ENCODE results near the gene PRPH.
"Not testable (repeated sequence)": the region's sequence is repeated elsewhere in the genome, so short reads cannot be mapped to it uniquely, and the experiment has no call there.

Gene PRPH

DNA sequence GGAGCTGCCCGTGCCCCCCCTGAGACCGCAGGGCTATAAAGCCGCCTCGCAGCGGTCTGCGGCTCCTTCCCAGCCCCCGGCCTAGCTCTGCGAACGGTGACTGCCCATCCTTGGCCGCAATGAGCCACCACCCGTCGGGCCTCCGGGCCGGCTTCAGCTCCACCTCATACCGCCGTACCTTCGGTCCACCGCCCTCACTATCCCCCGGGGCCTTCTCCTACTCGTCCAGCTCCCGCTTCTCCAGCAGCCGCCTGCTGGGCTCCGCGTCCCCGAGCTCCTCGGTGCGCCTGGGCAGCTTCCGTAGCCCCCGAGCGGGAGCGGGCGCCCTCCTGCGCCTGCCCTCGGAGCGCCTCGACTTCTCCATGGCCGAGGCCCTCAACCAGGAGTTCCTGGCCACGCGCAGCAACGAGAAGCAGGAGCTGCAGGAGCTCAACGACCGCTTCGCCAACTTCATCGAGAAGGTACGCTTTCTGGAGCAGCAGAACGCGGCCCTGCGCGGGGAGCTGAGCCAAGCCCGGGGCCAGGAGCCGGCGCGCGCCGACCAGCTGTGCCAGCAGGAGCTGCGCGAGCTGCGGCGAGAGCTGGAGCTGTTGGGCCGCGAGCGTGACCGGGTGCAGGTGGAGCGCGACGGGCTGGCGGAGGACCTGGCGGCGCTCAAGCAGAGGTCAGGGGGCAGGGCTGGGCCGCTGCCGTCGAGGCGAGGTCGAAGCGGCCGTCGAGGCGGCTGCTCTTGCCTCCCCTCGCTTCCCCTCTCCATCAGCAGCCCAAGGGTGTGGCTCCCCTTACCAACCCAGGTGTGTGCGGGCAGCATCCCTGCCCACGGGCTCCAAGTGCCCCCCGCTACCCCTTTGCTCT is at the start of gene PRPH:
Gene PRPH, plus strand, starts transcription at position 66 of the 855 bp plus-strand sequence. Its CDS starts 54 bp downstream, at position 120.
- no peak for DNase-seq

DNA sequence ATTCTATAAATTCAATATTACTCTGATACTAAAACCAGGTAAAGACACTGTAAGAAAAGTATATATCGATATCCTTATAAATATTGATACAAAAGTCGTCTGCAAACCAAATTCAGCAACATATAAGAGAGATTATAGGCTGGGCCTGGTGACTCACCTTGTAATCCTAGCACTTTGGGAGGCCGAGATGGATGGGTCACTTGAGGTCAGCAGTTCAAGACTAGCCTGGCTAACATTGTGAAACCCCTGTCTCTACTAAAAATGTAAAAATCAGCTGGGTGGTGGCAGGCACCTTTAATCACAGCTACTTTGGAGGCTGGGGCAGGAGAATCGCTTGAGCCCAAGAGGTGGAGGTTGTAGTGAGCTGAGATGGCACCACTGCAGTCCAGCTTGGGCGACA is 43.6 kb upstream of the PRPH start:
- DNase-seq, result no peak

DNA sequence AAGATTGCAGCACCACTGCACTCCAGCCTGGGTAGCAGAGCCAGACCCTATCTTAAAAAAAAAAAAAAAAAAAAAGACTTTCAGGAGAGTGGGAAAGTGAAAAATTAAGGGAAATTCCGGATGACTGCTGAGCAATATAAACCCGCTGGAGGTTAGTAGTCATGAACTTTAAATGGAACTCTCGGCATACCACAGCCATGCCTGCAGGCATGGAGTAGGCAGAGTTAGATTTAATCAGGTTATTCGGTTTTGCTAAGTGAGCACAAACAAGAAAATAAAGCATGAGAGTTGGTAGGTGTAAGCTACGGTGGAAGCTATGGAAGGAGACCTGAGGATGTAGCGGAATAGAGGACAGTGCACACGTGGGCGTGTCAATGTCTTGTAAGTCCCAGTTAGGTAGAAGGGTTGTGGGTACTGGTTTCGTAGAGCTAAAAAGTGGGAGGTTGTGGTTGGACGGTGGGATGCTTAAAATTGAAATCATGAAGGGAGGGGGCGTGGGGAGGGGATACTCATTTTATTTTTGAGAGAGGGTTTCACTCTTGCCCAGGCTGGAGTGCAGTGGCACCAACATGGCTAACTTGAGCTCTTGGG is 41.8 kb upstream of the PRPH start:
- no peak for DNase-seq

DNA sequence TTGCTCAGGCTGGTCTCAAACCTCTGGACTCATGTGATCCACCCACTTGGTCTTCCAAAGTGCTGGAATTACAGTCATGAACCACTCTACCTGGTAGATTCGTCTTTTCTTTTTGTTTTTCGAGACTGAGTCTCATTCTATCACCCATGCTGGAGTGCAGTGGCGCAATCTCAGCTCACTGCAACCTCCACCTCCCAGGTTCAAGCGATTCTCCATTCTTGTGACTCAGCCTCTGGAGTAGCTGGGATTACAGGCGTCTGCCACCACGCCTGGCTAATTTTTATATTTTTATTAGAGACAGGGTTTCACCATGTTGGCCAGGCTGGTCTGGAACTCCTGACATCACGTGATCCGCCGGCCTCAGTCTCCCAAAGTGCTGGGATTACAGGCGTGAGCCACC is 39.5 kb upstream of the PRPH start:
- not testable (repeated sequence) for DNase-seq

DNA sequence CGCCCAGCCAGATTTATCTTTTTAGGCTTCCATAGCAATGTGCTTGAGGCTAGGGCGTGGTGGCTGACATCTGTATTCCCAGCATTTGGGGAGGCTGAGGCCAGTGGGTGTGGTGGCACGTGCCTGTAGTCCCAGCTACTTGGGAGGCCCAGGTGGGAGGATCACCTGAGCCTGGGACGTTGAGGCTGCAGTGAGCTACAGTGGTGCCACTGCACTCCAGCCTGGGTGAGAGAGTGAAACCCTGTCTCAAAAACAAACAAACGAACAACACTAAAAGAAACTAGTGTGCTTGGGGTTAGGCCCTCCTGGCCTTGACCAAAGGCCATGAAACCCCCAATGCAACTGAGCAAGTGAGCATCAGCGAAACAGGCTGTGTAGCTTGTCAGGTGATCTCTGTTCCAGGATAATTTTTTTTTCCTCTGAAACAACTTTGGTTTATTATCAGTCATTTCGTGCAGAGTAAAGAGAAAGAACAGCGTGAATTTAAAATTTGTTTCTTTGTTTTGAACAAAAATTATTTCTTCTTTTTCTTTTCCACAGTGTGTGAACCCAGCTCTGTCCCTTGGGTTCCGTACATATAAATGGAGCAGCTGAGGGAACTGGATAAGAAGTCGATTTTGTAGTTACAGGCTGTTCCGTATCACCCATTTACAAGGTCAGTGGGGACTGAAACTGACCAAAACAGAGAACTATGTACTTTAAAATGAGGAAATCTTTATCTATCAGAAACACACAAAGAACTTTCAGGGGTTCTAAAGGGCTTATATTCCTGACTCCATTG is 38.9 kb upstream of the PRPH start:
- DNase-seq, result no peak

DNA sequence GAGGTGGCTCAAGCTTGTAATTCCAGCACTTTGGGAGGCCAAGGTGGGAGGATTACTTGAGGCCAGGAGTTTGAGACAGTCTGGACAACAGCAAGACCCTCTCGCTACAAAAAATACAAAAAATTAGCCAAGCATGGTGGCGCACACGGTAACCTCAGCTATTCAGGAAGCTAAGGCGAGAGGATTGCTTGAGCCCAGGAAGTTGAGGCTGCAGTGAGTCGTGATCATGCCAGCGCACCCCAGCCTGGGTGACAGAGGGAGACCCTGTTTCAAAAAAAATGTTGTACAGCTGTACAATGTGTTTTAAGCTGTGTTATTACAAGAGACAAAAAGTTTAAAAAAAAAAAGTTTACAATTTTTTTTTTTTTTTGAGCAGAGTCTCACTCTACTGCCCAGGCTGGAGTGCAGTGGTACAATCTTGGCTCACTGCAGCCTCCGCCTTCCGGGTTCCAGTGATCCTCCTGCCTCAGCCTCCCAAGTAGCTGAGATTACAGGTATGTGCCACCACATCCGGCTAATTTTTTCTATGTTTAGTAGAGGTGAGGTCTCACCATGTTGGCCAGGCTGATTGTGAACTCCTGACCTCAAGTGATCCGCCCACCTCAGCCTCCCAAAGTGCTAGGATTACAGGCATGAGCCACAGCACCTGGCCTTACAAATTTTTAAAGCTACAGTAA is 37.3 kb upstream of the PRPH start:
- DNase-seq, result not testable (repeated sequence)

DNA sequence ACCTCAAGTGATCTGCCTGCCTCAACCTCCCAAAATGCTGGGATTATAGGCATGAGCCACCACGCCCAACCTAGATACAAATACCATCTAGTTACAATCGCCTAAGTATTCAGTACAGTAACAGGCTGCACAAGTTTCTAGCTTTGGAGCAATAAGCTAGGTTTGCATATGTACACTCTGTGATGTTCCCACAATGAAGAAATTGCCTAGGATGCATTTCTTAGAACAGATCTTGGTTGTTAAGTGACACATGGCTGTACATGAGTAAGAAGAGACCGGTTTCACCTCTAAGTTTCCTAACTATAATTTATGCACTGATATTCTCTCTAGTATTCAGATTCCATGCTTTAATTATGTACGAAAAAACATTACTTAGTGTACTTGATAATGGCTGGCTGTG is 35.5 kb upstream of the PRPH start:
- DNase-seq, result no peak

DNA sequence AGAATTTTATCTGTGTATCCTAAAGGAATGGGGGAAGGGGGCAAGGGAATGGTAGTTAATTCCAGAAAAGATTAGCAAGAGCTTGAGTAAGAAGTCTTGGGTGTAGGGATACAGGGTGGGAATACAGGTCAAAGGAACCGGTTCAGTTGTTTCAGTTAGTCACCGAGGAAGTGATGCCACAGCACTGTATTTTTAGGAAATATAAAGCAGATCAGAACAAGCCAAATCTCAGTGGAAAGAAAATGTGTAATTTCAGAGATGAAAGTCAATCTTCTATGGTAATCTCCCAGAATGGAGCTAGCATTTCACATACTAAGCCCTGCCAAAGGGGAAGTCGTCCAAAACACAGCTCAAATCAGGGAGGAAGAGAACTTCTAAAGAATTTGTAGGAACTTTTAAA is 34.8 kb upstream of the PRPH start:
- DNase-seq, result no peak

DNA sequence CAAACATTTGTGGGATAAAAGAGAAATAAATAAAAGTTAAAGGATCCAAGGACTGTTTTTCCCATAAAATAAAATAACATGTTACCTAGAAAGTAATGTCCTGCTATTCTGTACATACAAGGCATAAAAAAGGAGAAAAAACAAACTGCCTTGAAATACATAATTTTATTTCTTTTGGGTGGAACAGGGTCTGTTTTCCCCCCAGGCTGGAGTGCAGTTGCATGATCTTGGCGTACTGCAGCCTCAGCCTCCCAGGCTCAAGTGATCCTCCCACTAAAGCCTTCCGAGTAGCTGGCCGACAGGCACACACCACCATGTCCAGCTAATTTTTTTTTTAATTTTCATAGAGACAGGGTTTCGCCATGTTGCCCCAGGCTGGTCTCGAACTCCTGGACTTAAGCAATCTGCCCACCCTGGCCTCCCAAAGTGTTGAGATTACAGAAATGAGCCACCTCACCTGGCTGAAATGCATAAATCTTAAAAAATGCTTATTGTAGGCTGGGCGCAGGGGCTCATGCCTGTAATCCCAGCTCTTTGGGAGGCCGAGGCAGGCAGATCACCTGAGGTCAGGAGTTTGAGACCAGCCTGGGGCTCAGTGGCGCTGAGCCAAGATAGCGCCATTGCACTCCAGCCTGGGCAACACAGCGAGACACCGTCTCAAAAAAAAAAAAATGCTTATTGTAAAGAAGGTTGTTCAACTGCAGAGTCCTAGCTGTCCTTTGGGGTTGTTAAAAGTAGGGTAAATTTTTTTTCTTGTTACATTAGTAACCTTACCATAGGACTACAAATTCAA is 34.2 kb upstream of the PRPH start:
- DNase-seq, result no peak

DNA sequence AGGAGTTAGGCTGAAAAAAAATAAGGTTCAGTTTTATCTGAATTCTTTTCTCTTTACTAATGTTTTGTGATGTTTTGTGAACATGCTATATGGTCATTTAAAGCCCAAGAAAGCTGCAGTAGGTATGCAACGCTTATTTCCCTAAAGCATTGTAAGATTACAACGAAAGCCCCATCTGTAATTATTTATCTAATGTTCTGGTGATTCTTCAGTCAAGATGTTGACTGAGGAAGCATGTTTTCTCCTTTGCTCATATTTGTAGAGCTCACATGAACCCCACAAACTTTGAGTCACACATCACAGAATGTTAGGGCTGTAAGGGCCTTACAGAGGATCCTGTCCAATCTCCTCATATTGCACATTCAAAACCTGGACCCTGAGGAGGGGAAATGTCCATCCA is 33.2 kb upstream of the PRPH start:
- DNase-seq, result no peak

DNA sequence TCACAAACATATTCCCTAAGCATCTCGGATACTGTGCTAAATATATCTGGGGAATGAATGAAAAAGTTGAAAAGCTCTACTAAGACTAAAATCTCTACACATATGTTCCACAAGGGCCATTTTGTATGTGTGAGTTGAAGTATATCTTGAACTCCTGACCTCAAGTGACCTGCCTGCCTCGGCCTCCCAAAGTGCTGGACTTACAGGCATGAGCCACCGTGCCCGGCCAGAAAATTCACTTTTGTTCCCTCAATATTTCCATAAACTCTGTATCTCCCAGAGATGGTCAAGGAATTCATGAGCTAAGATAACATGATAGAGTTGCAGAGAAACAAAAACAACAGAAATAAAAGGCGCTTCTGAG is 31.6 kb upstream of the PRPH start:
- DNase-seq, result no peak

DNA sequence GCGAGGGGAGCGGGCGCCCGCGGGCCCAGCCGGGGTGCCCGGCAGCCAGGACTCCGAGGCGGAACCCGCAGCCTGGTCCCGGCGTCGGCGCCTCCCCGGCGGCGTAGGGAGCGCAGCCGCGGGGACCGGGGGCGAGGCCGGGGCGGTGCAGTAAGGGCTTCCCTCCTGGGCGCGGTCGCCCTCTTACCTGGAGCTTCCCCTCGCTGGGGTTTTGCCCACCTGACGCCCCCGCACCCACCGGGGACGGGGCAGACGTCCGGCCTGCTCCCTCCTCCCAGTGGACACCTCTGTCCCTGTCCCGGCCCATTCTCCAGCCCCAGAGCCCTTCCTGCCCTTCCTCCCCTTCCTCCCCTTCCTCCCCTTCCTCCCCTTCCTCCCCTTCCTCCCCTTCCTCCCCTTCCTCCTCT is 30.5 kb upstream of the PRPH start:
- peak; percentile 66 to 77 for DNase-seq

DNA sequence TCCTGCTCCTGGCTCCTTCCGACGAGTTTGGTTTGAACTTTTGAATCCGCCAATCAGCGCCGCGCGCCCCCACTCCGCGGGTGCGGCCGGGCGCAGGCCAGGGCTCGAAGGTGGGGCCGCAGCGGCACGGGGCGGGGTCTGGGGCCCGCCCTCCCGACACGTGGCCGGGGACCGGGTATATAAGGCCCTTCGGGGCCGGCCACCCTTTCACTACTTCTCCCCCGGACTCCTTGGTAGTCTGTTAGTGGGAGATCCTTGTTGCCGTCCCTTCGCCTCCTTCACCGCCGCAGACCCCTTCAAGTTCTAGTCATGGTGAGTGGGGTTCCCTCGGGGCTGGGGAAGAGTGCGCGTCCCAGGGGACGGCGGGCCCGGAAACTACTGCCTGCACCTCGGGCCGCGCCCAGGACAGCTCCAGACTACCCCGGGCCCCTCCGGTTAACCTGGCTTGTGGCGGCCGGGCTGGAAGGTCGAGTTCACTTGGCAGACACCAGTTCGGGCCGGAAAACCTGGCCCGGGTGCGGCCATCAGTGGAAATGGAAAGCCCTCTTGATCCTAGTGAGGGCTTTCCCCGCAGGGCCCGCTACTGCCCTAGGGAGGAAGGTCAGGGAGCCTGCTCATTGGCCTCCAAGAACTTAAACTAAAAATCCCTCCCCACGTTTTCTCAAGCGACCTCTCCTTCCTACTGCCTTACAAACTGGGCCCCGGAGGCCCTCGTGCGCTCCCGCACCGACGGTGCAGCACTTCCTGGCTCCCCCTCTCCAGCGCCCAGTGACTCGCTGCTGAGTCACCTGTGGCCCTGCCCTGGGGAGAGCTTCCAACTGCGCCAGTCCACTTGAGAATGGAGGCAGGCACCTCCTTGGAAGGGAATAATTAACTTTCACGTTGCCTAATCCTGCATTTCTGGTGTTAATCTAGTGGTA is 29.8 kb upstream of the PRPH start, which contains the start of gene TUBA1C:
Gene TUBA1C, plus strand, starts transcription at position 210 of the 920 bp plus-strand sequence. Its CDS starts 100 bp downstream, at position 310.
- peak; percentile 92 to 94 for DNase-seq

DNA sequence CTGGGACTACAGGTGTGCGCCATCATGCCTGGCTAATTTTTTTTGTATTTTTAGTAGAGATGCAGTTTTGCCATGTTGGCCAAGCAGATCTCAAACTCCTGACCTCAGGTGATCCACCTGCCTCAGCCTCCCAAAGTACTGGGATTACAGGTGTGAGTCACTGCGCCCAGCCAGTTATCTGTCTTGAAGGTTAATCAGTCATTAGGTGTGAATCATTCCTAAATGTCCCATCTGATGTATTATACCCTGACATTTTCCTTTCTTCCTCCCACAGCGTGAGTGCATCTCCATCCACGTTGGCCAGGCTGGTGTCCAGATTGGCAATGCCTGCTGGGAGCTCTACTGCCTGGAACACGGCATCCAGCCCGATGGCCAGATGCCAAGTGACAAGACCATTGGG is 25.8 kb upstream of the PRPH start:
- not testable (repeated sequence) for DNase-seq

DNA sequence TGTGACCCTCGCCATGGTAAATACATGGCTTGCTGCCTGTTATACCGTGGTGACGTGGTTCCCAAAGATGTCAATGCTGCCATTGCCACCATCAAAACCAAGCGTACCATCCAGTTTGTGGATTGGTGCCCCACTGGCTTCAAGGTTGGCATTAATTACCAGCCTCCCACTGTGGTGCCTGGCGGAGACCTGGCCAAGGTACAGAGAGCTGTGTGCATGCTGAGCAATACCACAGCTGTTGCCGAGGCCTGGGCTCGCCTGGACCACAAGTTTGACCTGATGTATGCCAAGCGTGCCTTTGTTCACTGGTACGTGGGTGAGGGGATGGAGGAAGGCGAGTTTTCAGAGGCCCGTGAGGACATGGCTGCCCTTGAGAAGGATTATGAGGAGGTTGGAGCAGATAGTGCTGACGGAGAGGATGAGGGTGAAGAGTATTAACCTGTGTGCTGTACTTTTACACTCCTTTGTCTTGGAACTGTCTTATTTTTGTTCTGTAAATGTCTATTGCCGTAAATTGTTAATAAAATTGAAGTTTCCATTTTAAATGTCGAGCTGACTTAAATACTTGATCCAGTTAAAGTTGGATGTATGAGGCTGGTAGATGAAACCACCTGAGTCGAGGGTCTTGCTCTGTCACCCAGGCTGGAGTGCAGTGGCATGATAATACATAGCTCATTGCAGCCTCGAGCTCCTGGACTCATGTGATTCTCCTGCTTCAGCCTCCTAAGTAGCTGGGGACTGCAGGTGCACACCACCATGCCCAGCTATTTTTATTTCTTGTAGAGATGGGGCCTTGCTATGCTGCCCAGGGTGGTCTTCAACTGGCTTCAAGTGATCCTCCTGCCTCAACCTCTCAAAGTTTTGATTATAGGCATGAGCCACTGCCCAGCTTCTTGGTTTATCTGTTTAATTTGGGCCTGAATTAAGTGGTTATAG is 21.9 kb upstream of the PRPH start:
- DNase-seq, result no peak

DNA sequence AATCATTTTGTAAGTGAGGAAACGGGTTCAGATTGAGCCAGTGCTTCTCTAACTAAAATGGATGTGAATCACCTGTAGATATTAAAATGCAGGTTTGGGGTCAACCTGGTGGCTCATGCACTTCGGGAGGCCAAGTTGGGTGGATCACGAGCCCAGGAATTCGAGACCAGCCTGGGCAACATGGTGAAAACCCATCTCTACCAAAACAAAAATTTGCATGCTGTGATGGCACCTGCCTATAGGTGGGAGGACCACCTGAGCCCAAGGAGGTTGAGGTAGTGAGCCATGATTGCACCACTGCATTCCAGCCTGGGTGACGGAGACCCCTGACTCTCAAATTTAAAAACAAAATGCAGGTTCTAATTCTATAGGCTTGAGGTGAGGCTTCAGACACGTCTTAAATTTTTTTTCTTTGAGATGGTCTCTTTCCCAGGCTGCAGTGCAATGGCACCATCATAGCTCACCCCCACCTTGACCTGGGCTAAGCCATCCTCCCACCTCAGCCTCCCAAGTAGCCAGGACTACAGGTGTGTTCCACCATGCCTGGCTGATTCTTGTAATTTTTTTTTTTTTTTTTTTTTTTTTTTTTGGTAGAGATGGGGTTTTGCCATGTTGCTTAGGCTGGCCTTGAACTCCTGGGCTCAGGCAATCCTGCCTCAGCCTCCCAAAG is 21.1 kb upstream of the PRPH start:
- DNase-seq, result no peak

DNA sequence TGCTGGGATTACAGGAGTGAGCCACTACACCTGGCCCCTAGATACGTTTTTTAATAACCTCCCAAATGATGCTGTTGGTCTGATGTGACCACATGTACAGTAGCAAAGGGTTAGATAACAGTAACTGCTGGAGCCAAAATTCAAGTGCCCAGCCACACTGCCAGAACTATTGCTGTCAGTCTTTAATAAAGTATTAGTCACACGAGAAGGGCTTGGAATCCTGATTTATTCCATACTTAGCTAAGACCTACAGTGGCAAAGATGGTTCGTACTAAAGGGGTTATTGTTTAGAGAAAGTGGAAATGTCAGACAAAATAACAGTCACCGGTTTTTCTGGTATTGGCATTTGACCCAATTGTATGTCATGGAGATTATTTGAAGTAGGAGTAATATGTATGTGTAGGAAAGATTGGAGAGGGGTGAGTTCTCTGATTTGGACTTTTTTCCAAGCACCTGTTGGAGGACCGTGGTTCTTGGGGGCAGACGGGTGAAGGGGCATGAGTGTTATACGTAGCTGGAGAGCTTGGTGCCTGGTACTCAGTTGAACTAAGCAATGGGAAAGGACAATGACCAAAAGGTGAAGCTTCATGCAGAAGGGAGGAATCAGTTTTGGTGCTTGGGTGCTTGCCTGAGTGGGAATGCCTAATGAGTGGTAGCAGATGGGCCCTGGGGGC is 20.4 kb upstream of the PRPH start:
- no peak for DNase-seq

All from NCI-H2081 (cell line).